Hematopoietic multipotent progenitor cell (in vitro differentiated cells): ENCODE results near the gene PCED1B. TPM values are rescaled to one million over a fixed set of nuclear protein-coding genes. Genes with fewer than 3 reads are reported as not detected.

Experiments
- DNase-seq, 3 donors: peaks; one replicate each; pipeline ENCODE4 v3.0.0-alpha.2; 2011 to 2015; ENCODE audit warnings: low read depth in 2 of 3, low spot score in 2 of 3
- total RNA-seq: library from RNA; depleted of rRNA; stranded (reverse); fragments of >200 nt; gene quantifications from one replicate; pipeline ENCODE4 v1.2.3, GENCODE V29; 2012

Gene PCED1B
- total RNA-seq, 1 donor, result 0.54 TPM

GRCh38 chr12:47067771-47068431 lies 11.5 kb upstream of the PCED1B start:
- no peak for DNase-seq

- DNase-seq, result no peak
Measured at GRCh38 chr12:47068539-47068938, 10.9 kb upstream of the PCED1B start.

- DNase-seq, result no peak
Measured at GRCh38 chr12:47070310-47070709, 9.1 kb upstream of the PCED1B start.

GRCh38 chr12:47071241-47071852 lies 8.1 kb upstream of the PCED1B start:
- DNase-seq, result peak in 2 of 3 donors; percentile 24 to 41

GRCh38 chr12:47073951-47074350 lies 5.5 kb upstream of the PCED1B start:
- DNase-seq, result no peak

- no peak for DNase-seq
Measured at GRCh38 chr12:47074757-47075156, 4.7 kb upstream of the PCED1B start.

GRCh38 chr12:47075192-47076084 lies 4.0 kb upstream of the PCED1B start:
- DNase-seq, result no peak

GRCh38 chr12:47077206-47078085 lies 2.0 kb upstream of the PCED1B start:
- DNase-seq, result no peak

GRCh38 chr12:47078086-47078395 lies 1.4 kb upstream of the PCED1B start:
- DNase-seq, result no peak

- peak in 2 of 3 donors; percentile 14 to 20 for DNase-seq
Measured at GRCh38 chr12:47078733-47079467, 521 bp upstream of the PCED1B start.

GRCh38 chr12:47079981-47080724 lies 732 bp downstream of the PCED1B start:
- DNase-seq, result peak in 2 of 3 donors; percentile 18 to 30

- DNase-seq, result peak in 2 of 3 donors; percentile 66 to 76
Measured at GRCh38 chr12:47080725-47081502, 1.5 kb downstream of the PCED1B start.

- no peak for DNase-seq
Measured at GRCh38 chr12:47082283-47082682, 2.9 kb downstream of the PCED1B start.

GRCh38 chr12:47082796-47083621 lies 3.6 kb downstream of the PCED1B start:
- DNase-seq, result no peak

GRCh38 chr12:47084172-47084571 lies 4.8 kb downstream of the PCED1B start:
- DNase-seq, result no peak

- peak in 2 of 3 donors; percentile 61 to 69 for DNase-seq
Measured at GRCh38 chr12:47085815-47086252, 6.4 kb downstream of the PCED1B start.

GRCh38 chr12:47087088-47087688 lies 7.8 kb downstream of the PCED1B start:
- no peak for DNase-seq
